GM19328 (cell line): ENCODE results near the gene PRSS21.

Experiments
- ATAC-seq: cut with Tn5 transposase; IDR thresholded peaks from one replicate; pipeline ENCODE4 v1.9.1; 2021; ENCODE audit warnings: mild to moderate bottlenecking, moderate library complexity; ENCODE audit not compliant: unreplicated experiment

Gene PRSS21

GRCh38 chr16:2841606-2842339 is 24.7 kb downstream of the PRSS21 start:
- ATAC-seq: no peak

- no peak for ATAC-seq
These were observed 25.4 kb downstream of the PRSS21 start for GRCh38 chr16:2842340-2843000.

GRCh38 chr16:2843526-2843925 is 26.5 kb downstream of the PRSS21 start:
- ATAC-seq: no peak

- no peak for ATAC-seq
These were observed 28.1 kb downstream of the PRSS21 start for GRCh38 chr16:2845116-2845515.

GRCh38 chr16:2846511-2847310 is 29.7 kb downstream of the PRSS21 start:
- no peak for ATAC-seq

- ATAC-seq: no peak
These were observed 32.1 kb downstream of the PRSS21 start for GRCh38 chr16:2848933-2849725.

GRCh38 chr16:2852003-2852730 is 35.1 kb downstream of the PRSS21 start:
- no peak for ATAC-seq

GRCh38 chr16:2852731-2853507 is 35.9 kb downstream of the PRSS21 start:
- ATAC-seq: no peak

- no peak for ATAC-seq
These were observed 36.6 kb downstream of the PRSS21 start for GRCh38 chr16:2853531-2854073.

GRCh38 chr16:2854700-2855309 is 37.8 kb downstream of the PRSS21 start:
- ATAC-seq: no peak

GRCh38 chr16:2855536-2855935 is 38.5 kb downstream of the PRSS21 start:
- ATAC-seq: no peak

GRCh38 chr16:2856061-2856670 is 39.1 kb downstream of the PRSS21 start:
- ATAC-seq: no peak

GRCh38 chr16:2856686-2857450 is 39.8 kb downstream of the PRSS21 start:
- ATAC-seq: no peak

GRCh38 chr16:2857451-2858244 is 40.6 kb downstream of the PRSS21 start, which contains the start of gene PRSS22:
Gene PRSS22, minus strand, starts transcription at chr16:2858170. Its CDS starts 66 bp downstream, at chr16:2858104.
- no peak for ATAC-seq

GRCh38 chr16:2858245-2859025 is 41.4 kb downstream of the PRSS21 start:
- no peak for ATAC-seq

- ATAC-seq: no peak
These were observed 42.7 kb downstream of the PRSS21 start for GRCh38 chr16:2859686-2860265.
